ACHN (cell line): ENCODE data around the gene IGSF21.

Experiments used
- DNase-seq: peaks from one replicate; pipeline ENCODE4 v3.0.0-alpha.2; 2015
- in situ Hi-C: cut with HindIII; loops from 2 replicates; pipeline ENCODE4 v1.10.0; 2017; ENCODE audit warnings: low sequenced_read_pairs, low pct_ligation_motif_present, low pct_unique_long_range_greater_than_20kb

The IGSF21 gene

GRCh38 chr1:18322368-18323032 lies 214.9 kb downstream of the IGSF21 start:
- in situ Hi-C loops: no loop called here
- DNase-seq: peak; percentile 20

- in situ Hi-C loops: no loop called here
Measured at GRCh38 chr1:18323259-18323658, 215.7 kb downstream of the IGSF21 start.

GRCh38 chr1:18324246-18324645 lies 216.6 kb downstream of the IGSF21 start:
- DNase-seq: no peak

More at GRCh38 chr1:18323259-18323658, 215.7 kb downstream of the IGSF21 start:
- DNase-seq: no peak

GRCh38 chr1:18325136-18325535 lies 217.5 kb downstream of the IGSF21 start:
- no peak for DNase-seq
- in situ Hi-C loops: no loop called here

More at GRCh38 chr1:18324246-18324645, 216.6 kb downstream of the IGSF21 start:
- in situ Hi-C loops: no loop called here

DNA sequence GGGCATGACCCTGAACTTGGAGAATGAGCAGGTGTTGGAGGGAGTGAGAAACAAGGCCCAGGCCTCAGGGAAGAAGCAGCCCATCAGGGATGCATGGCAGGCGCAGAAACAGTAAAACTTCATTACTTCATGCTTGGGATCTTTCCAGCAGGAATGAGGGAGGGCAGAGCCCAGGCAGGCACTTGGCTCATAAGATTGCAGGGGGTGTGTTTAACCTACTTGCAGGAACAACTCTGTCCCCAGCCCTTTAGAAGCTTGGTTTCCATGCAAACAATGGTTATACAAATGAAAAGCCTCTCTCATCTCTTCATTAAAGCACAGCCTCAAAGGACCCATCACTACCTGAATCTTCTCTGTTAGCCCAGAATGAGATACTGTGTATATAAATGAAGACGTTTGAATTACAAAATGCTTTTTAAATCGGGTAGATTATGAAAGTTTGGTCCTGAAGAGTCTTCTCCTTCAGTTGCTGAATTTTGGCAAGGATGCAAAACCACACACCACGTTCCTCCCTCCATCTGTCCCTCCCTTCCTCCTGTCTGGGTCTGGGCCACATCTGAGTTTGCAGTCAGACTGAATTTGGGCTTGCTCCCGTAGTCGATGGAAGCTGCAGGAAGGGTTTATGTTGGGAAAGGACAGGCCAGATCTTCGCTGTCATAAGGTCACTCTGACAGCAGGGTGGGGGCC lies 218.8 kb downstream of the IGSF21 start:
- in situ Hi-C loops: no loop called here
- DNase-seq: no peak

GRCh38 chr1:18327650-18328049 lies 220.1 kb downstream of the IGSF21 start:
- in situ Hi-C loops: no loop called here
- no peak for DNase-seq

- in situ Hi-C loops: no loop called here
- no peak for DNase-seq
Measured at GRCh38 chr1:18328803-18329202, 221.2 kb downstream of the IGSF21 start.

DNA sequence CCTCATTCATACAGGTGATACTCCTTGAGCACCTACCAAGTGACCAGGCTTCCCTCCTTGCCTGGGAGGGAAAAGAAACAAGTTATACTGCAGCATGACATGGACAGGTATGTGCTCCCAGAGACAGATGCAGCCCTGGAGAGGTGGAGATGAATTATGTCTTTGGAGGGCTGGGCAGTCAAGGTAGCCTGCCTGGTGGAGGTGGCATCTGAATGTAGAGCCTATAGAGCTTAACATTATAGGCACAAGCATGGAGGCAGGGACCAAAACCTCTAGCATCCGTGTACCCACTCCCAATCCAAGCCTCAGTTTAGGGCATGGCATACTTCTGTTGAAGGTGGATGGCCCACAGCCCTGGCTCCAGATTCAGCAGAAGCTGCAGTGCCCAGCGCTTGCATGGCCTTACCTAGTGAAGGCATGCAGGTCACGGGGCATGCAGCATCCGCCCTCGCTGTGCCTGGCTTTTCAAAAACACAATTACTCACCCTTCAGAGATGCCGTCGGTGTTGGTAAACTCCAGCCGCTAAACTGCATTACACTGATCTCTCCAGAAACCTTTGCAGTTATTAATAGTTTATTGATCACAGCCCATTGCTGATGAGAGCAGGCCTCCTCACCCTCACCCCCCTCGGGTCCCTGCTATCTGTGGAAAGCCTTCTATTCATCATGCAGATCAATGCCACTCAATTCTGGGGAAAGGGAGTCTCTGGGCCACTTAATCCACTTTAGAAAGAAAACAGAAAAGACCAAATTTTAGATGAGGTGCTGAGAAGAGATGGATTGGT lies 222.1 kb downstream of the IGSF21 start:
- DNase-seq: no peak
- in situ Hi-C loops: no loop called here

DNA sequence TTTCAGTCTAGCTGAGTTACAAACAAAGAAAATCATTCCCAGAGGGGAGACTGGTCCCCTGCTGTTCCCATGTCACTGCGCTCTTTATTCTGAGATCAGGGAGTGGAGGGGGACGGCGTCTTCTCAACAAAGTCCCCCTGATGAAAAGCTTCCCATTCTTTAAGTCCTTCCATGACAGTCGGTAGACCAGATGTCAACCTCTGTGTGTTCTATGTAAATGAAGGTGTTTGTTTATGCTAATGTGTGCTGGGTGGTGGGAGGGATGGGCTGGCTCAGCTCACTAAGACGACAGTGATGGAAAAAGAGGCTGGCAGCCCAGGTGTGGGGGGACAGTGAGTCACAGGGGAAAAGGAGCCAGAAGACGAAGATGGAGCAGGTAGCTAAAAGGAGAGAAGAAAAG lies 225.0 kb downstream of the IGSF21 start:
- in situ Hi-C loops: no loop called here
- no peak for DNase-seq

- in situ Hi-C loops: no loop called here
- no peak for DNase-seq
Measured at GRCh38 chr1:18333220-18333619, 225.6 kb downstream of the IGSF21 start.

GRCh38 chr1:18336801-18337200 lies 229.2 kb downstream of the IGSF21 start:
- in situ Hi-C loops: no loop called here
- DNase-seq: no peak

GRCh38 chr1:18337757-18338156 lies 230.2 kb downstream of the IGSF21 start:
- in situ Hi-C loops: no loop called here
- no peak for DNase-seq

- in situ Hi-C loops: no loop called here
- peak; percentile 73 for DNase-seq
Measured at GRCh38 chr1:18339161-18339560, 231.6 kb downstream of the IGSF21 start.

DNA sequence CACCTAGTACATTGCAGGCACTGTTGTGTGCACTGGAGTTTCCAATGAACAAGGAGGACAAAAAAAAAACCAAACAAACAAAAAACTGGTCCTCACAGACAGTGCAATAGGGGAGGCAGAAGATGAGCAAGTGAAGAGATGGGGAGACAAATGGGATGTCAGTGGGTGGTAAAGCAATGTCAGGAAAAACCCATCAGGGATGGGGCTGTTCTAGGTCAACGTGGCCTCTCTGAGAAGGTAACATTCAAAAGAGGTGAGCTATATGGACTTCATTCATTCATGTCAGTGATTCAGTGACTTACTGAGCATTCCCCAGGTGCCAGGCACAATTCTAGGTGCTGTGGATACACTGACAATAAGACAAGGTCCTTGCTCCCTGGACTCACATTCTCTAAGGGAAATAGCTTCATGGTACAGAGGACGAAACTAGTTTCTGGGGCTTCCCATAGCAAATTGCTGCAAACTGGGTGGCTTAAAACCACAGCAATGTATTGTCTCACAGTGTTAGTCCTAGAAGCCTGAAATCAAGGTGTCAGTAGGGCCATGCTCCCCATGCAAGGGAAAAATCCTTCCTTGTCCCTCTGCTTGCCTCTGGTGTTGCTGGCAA lies 232.7 kb downstream of the IGSF21 start:
- DNase-seq: peak; percentile 4
- in situ Hi-C loops: no loop called here

DNA sequence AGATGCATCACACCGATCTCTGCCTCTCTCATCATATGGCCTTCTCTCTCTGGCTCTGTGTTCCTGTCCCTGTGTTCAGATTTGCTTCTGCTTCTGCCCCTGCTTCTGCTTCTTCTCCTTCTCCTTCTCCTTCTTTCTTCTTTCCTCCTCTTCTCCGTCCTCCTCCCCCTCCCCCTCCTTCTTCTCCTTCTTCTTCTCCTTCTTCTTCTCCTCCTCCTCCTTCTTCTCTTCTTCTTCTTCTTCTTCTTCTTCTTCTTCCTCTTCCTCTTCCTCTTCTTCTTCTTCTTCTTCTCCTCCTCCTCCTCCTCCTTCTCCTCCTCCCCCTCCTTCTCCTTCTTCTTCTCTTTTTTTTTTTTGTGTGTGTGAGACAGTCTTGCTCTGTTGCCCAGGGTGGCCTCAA lies 233.2 kb downstream of the IGSF21 start:
- in situ Hi-C loops: no loop called here
- no peak for DNase-seq

- in situ Hi-C loops: no loop called here
- peak; percentile 76 for DNase-seq
Measured at GRCh38 chr1:18341291-18342069, 233.9 kb downstream of the IGSF21 start.

- DNase-seq: no peak
- in situ Hi-C loops: no loop called here
Measured at GRCh38 chr1:18342744-18343143, 235.1 kb downstream of the IGSF21 start.

- no peak for DNase-seq
- in situ Hi-C loops: no loop called here
Measured at GRCh38 chr1:18343581-18343980, 236.0 kb downstream of the IGSF21 start.
